GM19463 (cell line): ENCODE measurements around the gene PHRF1.

Experiments used
- ATAC-seq: cut with Tn5 transposase; IDR thresholded peaks from one replicate; pipeline ENCODE4 v1.9.1; 2021; ENCODE audit warnings: mild to moderate bottlenecking, moderate library complexity; ENCODE audit not compliant: unreplicated experiment

The PHRF1 gene

DNA sequence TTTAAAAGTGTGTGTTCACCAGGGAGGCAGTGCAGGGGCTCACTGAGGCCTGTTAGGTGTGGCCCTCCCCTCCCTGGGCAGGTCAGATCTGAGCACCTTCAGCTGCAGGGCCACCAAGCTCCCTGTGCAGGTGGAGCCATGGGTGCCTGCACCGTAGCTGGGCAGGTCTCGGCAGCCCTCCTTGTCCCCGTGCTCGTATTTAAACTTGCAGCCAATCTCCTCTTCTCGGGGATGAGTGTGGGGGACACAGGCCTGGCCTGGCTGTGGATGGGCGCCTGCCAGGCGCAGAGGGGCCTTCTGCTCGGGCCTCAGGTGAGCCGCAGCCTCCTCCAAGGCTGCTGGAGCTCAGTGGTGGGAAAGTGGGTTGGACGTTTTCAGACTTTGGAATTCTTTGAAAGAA lies 19.1 kb downstream of the PHRF1 start:
- no peak for ATAC-seq

DNA sequence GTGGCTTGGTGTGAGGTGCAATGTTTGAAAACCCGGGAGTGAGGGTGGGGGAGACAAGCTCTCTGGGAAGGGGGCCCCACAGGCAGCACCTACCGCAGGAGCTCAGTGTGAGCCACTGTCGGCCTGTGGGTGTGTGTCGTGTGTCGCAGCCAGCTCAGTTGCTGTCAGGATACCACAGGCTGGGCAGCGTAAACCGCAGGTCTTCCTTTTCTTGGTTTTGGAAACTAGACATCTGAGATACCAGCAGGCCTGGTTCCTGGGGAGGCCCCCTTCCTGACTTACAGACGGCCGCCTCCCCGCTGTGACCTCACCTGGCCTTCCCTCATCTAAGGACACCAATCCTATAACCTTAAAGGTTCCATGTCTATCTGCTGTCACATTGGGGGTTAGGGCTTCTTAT lies 20.1 kb downstream of the PHRF1 start:
- ATAC-seq, result no peak

DNA sequence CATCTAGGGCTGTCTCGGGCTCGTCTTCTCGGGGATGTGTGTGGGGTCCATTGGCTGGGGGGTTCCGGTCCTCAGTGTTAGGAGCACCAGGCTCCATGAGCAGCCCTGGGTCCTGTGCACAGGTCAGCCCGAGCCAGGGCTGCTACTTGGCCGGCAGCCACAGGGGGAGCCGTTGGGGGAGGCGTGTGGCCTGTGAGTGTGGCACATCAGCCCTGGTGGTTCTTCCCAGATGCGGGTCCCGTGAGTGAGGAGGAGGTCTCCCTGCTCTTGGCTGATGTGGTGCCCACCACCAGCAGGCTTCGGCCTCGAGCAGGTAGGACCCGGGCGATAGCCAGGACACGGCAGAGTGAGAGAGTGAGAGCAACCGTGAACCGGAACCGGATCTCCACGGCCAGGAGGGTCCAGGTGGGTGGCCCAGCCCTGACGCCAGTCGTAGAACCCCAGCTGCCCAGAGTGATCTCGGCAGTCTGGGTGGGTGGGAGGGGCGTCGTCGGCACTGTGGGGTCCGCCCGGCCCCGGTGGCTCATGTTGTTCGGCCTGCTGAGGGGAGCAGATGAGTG lies 21.0 kb downstream of the PHRF1 start:
- ATAC-seq, result no peak

DNA sequence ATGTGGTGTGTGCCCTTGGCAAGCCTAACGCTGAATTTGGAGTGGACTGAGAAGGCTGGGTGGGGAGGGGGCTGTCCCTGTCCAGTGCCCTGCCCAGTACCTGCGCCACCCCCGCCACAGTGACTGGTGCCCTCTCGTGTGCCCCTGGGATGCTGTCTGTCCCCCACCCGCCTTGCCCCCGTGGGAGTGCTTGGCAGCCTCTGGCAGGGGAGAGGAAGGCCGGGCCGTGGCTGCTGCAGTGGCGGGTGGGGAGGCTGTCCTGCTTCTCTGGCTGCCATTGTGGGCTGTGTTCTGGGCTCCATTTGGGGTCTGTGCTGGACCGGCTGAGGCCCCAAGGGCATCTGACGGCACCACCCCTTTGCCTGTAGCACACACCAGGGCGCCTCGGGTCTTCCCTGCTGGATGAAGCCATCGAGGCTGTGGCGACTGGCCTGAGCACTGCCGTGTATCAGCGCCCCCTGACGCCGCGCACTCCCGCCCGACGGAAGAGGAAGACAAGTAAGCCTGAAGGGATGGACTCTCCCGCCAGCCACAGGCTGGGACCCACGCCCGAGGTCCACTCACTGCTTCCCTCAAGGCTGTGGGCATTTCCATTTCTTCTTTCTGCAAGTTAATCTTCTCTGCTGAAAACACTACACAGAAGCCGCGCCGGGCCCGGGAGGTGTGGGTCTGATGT lies 21.9 kb downstream of the PHRF1 start:
- no peak for ATAC-seq

DNA sequence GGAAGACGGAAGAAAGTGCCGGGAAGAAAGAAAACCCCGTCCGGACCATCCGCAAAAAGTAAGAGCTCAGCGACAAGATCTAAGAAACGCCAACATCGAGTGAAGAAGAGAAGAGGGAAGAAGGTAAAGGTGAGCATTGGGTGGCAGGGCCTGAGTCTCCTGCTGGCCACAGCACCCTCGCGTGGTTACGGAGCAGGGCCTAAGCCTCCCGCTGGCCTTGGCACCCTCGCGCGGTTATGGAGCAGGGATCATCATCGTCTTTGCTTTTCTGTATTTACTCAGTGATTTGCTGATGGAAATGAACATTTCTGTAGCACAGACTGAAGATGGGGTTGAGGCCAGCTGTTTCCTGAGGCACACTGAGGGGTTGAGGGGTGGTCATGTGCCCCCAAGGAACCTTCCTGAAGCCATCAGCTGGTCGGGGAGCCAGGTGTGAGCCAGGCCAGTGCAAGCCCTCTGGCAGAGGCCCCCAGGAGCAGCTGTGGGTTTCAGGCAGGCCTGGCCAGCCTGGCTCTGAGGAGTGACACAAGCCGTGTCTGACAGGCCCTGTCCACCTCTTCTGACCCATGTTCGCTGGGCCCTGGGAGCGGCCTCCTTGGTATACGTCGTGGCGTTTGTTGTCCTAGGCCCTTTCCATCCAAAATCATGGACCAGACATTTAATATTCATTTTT lies 25.4 kb downstream of the PHRF1 start:
- ATAC-seq, result no peak

DNA sequence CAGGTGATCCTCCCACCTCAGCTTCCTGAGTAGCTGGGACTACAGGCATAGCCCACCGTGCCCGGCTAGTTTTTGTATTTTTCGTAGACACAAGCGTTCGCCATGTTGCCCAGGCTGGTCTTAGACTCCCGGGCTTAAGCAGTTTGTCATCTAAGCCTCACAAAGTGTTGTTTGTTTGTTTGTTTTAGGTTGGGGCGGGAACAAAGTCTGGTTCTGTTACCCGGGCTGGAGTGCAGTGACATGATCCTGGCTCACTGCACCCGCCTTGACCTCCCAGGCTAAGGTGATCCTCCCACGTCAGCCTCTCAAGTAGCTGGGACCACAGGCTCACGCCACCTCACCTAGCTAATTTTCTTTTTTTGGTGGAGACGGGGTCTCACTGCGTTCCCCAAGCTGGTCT lies 26.9 kb downstream of the PHRF1 start:
- no peak for ATAC-seq

DNA sequence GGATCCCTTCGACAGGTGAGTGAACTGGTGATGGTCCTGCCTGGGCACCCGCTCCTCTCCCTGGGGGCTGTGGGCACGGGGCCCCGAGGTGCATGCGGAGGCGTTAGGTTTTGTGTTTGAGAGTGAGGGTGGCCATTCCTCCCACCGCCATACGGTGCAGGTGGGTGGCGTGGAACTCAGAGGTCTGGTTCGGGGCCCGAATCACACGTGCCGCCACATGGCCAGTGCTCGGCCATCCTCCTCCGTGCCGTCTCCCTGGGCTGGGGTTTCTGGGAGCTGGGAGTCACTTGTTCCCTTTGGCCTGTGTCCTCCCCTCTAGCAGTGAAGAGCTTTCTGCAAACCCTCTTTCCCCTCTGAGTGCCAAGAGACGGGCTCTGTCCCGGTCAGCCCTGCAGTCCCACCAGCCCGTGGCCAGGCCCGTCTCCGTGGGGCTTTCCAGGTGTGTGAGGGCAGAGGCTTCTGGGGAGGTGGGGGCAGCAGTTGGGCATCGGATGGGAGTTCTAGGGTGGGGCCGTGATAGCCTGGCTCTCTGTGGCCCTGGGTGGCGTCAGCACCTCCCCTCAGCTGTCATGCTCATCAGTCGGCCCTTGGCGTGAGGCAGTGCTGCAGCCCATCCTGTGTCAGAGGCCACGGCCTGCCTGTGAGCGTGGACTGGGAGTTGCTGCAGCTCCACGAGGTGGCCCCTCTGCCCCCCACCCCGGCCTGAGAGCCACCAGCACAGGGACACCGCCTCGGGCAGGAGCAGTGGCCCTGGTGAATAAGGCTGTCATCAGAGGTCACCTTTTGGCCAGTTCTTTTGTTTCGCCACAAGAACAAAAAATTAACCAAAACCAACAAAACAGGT lies 29.2 kb downstream of the PHRF1 start:
- no peak for ATAC-seq

DNA sequence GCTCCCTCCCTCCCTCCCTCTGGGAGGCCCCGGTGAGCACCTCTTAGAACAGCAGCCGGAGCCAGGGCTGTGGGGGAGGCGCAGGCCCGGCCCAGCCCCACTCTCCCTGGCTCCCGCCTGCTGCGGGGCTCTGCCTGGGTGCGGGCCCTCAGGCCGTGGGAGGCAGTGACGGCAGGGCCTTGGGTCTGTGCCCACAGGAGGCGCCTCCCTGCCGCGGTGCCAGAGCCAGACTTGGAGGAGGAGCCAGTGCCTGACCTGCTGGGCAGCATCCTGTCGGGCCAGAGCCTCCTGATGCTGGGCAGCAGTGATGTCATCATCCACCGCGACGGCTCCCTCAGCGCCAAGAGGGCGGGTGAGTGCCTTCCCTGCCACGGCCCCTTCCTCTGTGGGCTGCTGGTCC lies 30.0 kb downstream of the PHRF1 start:
- no peak for ATAC-seq

DNA sequence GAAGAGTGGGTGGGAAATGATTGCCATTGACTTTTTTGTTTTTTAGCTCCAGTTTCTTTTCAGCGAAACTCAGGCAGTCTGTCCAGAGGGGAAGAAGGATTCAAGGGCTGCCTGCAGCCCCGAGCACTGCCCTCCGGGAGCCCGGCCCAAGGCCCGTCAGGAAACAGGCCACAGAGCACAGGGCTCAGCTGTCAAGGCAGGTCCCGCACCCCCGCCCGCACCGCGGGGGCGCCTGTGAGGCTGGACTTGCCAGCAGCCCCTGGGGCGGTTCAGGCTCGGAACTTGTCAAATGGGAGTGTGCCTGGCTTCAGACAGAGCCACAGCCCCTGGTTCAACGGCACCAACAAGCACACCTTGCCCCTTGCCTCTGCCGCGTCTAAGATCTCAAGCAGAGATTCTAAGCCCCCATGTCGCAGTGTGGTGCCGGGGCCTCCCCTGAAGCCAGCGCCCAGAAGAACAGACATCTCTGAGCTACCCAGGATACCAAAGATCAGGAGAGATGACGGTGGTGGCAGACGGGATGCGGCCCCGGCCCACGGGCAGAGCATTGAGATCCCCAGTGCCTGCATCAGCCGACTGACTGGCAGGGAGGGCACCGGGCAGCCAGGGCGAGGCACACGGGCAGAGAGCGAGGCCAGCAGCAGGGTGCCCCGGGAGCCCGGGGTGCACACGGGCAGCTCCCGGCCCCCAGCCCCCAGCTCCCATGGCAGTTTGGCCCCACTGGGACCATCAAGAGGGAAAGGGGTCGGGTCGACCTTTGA lies 30.9 kb downstream of the PHRF1 start:
- ATAC-seq, result no peak

DNA sequence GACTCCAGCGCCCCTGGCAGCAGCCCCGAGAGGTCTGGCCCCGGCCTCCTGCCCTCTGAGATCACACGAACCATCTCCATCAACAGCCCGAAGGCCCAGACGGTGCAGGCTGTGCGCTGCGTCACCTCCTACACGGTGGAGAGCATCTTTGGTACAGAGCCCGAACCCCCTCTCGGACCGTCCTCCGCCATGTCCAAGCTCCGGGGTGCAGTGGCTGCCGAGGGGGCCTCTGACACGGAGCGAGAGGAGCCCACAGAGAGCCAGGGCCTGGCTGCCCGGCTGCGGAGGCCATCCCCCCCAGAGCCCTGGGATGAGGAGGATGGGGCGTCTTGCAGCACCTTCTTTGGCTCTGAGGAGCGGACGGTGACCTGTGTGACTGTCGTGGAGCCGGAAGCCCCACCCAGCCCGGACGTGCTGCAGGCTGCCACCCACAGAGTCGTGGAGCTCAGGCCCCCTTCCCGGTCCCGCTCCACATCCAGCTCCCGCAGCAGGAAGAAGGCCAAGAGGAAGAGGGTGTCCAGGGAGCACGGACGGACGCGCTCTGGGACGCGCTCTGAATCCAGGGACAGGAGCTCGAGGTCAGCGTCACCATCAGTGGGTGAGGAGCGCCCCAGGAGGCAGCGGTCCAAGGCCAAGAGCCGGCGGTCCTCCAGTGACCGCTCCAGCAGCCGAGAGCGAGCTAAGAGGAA lies 31.8 kb downstream of the PHRF1 start:
- ATAC-seq, result no peak

DNA sequence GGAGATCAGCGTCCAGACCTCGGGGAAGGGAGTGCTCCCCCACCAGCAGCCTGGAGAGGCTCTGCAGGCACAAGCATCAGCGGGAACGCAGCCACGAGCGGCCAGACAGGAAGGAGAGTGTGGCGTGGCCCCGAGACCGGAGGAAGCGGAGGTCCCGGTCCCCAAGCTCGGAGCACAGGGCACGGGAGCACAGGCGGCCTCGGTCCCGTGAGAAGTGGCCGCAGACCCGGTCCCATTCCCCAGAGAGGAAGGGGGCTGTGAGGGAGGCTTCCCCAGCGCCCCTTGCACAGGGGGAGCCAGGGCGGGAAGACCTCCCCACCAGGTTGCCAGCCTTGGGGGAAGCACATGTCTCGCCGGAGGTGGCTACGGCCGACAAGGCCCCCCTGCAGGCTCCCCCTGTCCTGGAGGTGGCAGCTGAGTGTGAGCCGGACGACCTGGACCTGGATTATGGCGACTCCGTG lies 32.6 kb downstream of the PHRF1 start:
- no peak for ATAC-seq

DNA sequence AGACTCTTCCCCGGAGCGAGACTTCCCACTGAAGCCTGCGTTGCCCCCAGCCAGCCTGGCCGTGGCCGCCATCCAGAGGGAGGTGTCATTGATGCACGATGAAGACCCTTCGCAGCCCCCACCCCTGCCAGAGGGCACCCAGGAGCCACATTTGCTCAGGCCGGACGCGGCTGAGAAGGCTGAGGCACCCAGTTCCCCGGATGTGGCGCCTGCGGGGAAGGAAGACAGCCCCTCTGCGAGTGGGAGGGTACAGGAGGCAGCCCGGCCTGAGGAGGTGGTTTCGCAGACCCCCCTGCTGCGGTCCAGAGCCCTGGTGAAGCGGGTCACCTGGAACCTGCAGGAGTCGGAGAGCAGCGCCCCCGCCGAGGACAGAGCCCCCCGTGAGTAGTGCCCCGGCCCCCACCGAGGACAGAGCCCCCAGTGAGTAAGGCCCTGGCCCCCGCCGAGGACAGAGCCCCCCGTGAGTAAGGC lies 33.1 kb downstream of the PHRF1 start:
- no peak for ATAC-seq

DNA sequence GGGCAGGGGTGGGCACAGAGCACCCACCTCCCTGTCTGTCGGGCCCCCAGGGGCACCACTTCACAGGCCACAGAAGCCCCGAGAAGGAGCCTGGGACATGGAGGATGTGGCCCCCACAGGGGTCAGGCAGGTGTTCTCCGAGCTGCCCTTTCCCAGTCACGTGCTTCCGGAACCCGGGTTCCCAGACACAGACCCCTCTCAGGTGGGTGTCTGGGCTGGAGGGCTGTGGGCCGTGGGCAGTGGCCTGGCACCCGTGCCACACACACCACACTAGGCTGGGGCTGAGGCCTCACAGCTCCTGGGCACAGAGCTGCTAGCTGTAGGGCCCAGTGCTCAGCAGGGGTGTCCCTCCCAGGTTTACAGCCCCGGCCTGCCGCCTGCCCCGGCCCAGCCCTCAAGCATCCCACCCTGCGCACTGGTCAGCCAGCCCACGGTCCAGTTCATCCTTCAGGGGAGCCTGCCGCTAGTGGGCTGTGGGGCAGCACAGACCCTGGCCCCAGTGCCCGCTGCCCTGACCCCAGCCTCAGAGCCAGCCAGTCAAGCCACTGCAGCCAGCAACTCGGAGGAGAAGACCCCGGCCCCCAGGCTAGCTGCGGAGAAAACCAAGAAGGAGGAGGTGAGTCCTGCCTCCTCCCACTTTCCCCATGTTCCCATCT lies 34.0 kb downstream of the PHRF1 start:
- no peak for ATAC-seq

DNA sequence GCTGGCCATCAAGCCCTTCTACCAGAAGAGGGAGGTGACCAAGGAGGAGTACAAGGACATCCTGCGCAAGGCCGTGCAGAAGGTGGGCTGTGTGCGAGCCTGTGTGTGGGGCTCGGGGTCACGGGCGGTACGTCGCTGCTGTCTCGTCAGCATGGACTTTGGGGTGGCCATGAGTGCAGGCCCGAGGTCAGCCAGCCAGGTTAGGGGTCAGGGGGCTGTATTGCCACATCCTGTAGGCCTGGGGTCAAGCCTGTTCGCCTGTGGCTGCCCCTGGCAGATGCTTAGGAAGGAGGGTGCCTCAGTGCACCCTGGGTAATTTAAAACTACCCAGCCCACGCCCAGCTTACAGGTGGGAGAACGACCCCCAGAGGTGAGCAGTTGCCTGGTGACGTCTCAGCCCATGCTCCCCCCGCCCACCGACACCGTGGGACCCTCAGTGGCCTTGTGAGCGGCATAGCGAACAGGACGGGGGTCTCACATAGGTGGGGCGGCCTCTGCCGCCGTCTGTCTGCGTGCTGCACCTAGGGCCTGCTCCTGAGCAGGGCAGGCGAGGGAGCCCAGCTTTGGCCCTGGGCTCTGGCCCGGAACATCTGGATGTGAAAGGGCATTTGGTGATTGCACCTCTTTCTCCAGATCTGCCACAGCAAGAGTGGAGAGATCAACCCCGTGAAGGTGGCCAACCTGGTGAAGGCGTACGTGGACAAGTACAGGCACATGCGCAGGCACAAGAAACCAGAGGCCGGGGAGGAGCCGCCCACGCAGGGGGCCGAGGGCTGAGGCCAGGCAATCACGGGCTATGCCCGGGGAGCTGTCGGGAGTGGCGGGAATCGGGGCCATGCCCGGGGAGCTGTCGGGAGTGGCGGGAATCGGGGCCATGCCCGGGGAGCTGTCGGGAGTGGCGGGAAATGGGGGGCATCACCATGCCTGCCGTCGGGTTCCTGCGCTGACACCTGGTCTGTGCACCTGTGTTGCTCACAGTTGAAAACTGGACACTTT lies 35.0 kb downstream of the PHRF1 start:
- no peak for ATAC-seq

DNA sequence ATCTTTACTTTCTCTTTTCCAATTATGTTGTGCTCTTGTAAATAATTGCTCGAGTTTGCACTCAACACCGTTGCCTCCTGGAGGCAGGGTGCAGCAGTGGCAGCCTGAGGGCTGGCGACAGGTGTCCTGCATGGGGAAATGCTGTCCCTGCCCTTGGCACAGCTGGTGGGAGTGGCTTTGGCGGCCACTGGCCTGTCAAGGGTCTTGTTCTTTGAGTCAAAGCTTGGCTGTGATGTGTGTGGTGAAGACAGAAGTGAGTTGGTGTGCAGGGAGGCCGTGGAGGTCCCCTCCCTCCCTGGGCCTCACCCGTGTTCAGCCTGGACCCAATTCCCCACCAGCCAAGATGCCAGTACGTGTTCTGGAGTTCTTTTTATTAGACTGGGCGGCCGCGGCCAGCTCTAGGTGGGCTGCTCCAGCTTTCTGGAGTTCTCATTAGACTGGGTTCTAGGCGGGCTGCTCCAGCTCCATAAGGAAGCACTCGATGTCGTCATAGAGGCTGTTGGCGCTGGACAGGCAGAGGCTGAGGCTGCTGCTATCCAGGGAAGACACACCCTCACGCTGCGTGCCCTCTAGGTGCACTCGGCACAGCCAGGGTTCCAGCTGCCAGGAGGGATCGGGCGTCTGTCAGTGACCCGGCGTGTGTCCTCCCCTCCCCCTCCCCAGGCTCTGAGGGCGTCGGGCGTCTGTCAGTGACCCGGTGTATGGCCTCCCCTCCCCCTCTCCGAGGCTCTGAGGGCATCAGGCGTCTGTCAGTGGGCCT lies 36.1 kb downstream of the PHRF1 start:
- no peak for ATAC-seq

DNA sequence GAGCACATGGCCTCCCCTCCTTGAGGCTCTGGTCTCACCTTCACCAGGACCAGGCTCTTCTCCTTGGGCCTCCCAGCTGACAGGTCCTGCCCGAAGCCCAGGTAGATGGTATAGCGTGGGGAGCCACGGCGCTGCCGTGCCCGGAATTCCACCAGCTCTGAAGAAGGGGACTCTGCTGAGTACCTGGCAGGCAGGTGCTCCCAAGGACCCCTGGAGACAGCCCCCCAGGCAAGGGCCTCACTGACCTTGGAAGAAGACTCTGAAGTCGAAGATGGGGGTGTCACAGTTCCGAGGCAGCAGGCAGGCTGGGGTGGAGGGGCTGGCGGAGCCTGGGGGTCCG lies 36.7 kb downstream of the PHRF1 start:
- ATAC-seq, result no peak

DNA sequence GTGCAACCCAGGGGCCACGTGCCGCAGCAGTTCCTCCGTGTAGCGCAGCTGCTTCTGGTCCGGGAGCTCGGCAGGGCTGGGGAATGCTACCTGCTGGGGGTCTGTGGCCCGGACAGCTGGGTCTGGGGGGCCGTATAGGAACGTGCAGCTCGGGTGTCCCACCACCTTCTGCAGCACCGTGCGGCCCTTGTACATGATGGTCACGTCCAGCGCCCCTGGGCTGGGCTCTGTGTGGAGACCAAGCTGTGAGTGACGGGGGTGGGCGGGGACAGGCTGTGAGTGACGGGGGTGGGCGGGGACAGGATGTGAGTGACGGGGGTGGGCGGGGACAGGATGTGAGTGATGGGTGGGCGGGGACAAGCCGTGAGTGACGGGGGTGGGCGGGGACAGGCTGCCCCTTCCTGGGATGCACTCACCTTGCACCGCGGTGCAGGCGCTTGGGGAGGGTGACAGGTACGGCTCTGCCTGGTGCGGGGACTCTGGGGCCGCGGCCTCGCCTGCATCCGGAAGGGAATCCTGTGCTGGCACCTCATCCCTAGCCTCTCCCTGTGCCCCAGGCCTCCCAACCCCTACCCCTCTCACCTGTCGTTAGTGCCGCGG lies 37.2 kb downstream of the PHRF1 start:
- ATAC-seq, result no peak
